ENCODE data around the gene ALDH1A1. TPM values are rescaled to one million over a fixed set of nuclear protein-coding genes. Genes with fewer than 3 reads are reported as not detected.
A peak's percentile ranks its signal among the peaks of the same experiment; 100 is the strongest.

Gene ALDH1A1
- total and polyA plus RNA-seq, 2 of the 8 experiments (the other 6 are each of a cell fraction or from before 2014, with no cell fraction given), result 0.50 to 0.82 TPM

DNA sequence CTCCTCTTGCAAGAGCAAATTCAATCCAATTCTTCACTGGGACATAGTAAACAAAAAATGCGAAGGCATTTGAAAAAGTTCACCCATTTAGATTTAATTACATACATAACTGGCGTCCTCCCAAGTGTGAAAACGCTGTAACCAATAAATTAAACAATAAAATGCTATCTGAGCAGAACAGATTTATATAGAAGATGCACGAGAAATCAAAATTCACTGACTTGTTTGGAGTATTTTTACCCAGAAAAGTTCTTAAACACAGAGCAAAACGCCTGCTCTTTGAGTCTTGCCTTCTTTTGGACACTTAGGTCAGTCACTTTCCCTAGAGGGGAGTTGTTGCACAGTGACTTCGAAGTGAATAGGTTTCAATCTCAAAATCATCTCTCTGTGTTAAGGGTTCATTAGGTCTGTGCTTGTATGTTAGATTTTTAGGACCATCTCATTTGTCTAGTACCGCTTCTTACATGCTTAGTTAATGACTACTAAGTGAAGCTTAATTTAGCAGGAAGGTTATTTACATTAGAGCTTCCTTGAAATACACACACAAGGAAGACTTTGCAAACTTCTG lies 1.9 kb downstream of the ALDH1A1 start:
- Histone ChIP-seq H3K79me2 (ENCODE audit: control insufficient read depth in 1 of 2, insufficient read depth in 2 of 2, low read length in 2 of 2) (no peaks in the 10 kb centered on the region), H2AK5ac (ENCODE audit: low read depth, low read length) (no peak overlapping the region), H2BK15ac (ENCODE audit: low read length) (no peak overlapping the region), H3K4me2 (ENCODE audit: insufficient read depth in 1 of 2, low read depth in 2 of 2, low read length in 2 of 2) (no peak overlapping the region), H3K4me3 (ENCODE audit: extremely low read depth in 1 of 4, insufficient read depth in 2 of 4, low read depth in 3 of 4, low read length in 4 of 4) (no peak overlapping the region), H3K23ac (ENCODE audit: insufficient read length) (no peak overlapping the region), H4K8ac (ENCODE audit: extremely low read depth, insufficient read depth, low read length) (no peak overlapping the region), H3K9ac (replicated peaks in 1 of 4; ENCODE audit: extremely low read depth in 1 of 4, low read depth in 3 of 4, low read length in 3 of 4) (no peak overlapping the region), H3K14ac (ENCODE audit: insufficient read length) (no peak overlapping the region), H2BK20ac (ENCODE audit: low read length) (no peak overlapping the region), H3K36me3 (ENCODE audit: control insufficient read depth in 2 of 4, insufficient read depth in 4 of 4, low read length in 3 of 4) (no peaks in the 10 kb centered on the region), H3K79me1 (ENCODE audit: low read depth, low read length) (no peaks in the 10 kb centered on the region), H3K23me2 (ENCODE audit: low read depth, low read length) (no peaks in the 10 kb centered on the region), H4K20me1 (replicated peaks in 1 of 2; ENCODE audit: control insufficient read depth in 1 of 2, insufficient read depth in 2 of 2, low read length in 2 of 2) (no peaks in the 10 kb centered on the region), H2BK120ac (replicated peaks; ENCODE audit: low read depth, low read length) (no peak overlapping the region), H2AFZ (ENCODE audit: low read length) (0 out of 2 replicates have a peak overlapping the region, but pooled peaks have one; percentile 49), H4K5ac (ENCODE audit: insufficient read length, low read depth, low read length) (no peak overlapping the region), H2BK5ac (ENCODE audit: low read depth, low read length) (no peak overlapping the region), H3K27ac (ENCODE audit: low read depth, low read length) (no peak overlapping the region), H4K91ac (replicated peaks; ENCODE audit: insufficient read length, low read length) (no peak overlapping the region), H3K56ac (replicated peaks; ENCODE audit: insufficient read length, low read depth, low read length) (no peak overlapping the region), H3K18ac (ENCODE audit: extremely low read depth, low read length) (no peak overlapping the region), H3K9me3 (ENCODE audit: insufficient read depth in 2 of 2, low read depth in 1 of 2, low read length in 1 of 2) (no peaks in the 10 kb centered on the region), H2BK12ac (ENCODE audit: low read depth, low read length) (no peak overlapping the region), H3K4me1 (replicated peaks in 1 of 4; ENCODE audit: control insufficient read depth in 3 of 4, insufficient read depth in 4 of 4, low read length in 3 of 4) (peaks cover 0 to 3% (median 0%) of the 10 kb centered on the region in 4 experiments; a peak in 1 of 7 replicates), H3K27me3 (replicated peaks in 1 of 4; ENCODE audit: control insufficient read depth in 3 of 4, extremely low read depth in 1 of 4, insufficient read depth in 3 of 4, low read length in 3 of 4) (no peaks in the 10 kb centered on the region), H3K4ac (replicated peaks; ENCODE audit: insufficient read length, low read depth, low read length) (no peak overlapping the region)
- POLR2A ChIA-PET (ENCODE audit: partially characterized antibody), result no interaction called here
- WGBS, 2 experiments (ENCODE audit: extremely low coverage in 1 of 2, insufficient coverage in 1 of 2, insufficient read length in 1 of 2, insufficient replicate concordance in 2 of 2, low coverage in 1 of 2, low lambda C conversion rate in 2 of 2, missing lambda C conversion rate in 1 of 2), result 85% methylated on average over 7 of the region's 7 CpGs; no CpG with 5 or more reads in 1 of the 2 experiments
- DNase-seq (ENCODE audit: low read depth in 1 of 2, low spot score in 2 of 2), result no peak
- CTCF ChIA-PET (ENCODE audit: partially characterized antibody), result interaction anchor here (7.2 kb wide), 1 partner anchor 18 kb away, joined by 32 read pairs; no protein-coding TSS in a partner anchor
- no peak for FAIRE-seq
- TF ChIP-seq CBX8 (IDR thresholded peaks at IDR 0.05; ENCODE audit: borderline replicate concordance, low read depth, low read length) (no peak), HDAC2 (IDR thresholded peaks at IDR 0.05; ENCODE audit: borderline replicate concordance in 1 of 2, low read depth in 2 of 2, low read length in 2 of 2) (no peak), CHD2 (IDR thresholded peaks at IDR 0.05; ENCODE audit: low read length) (no peak), SIRT6 (IDR thresholded peaks at IDR 0.05; ENCODE audit: low read length) (no peak), JUN (IDR thresholded peaks at IDR 0.05; ENCODE audit: low read depth, low read length) (no peak), CHD1 (IDR thresholded peaks at IDR 0.05; ENCODE audit: low read depth, low read length) (no peak), NANOG (IDR thresholded peaks at IDR 0.05; ENCODE audit: insufficient read depth, low read depth, low read length, poor library complexity, severe bottlenecking) (no peak), CBX5 (IDR thresholded peaks at IDR 0.05; ENCODE audit: low read depth, low read length) (no peak), NRF1 (IDR thresholded peaks at IDR 0.05; ENCODE audit: low read depth, low read length) (no peak)
- TF ChIP-seq, protein P1, sequence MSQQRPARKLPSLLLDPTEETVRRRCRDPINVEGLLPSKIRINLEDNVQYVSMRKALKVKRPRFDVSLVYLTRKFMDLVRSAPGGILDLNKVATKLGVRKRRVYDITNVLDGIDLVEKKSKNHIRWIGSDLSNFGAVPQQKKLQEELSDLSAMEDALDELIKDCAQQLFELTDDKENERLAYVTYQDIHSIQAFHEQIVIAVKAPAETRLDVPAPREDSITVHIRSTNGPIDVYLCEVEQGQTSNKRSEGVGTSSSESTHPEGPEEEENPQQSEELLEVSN (IDR thresholded peaks at IDR 0.05), result no peak
- TF ChIP-seq, protein P2, sequence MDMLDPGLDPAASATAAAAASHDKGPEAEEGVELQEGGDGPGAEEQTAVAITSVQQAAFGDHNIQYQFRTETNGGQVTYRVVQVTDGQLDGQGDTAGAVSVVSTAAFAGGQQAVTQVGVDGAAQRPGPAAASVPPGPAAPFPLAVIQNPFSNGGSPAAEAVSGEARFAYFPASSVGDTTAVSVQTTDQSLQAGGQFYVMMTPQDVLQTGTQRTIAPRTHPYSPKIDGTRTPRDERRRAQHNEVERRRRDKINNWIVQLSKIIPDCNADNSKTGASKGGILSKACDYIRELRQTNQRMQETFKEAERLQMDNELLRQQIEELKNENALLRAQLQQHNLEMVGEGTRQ (IDR thresholded peaks at IDR 0.05; ENCODE audit: low read length), result no peak

Data from H1 (cell line).